B cell (primary cell): ENCODE results near the gene NIF3L1.

ENCODE experiments used
- EZH2 ChIP-seq: IDR thresholded peaks from 2 replicates; pipeline ENCODE4 v1.6.1; 2012; ENCODE audit warnings: borderline replicate concordance, low read depth, mild to moderate bottlenecking, moderate library complexity, low read length; ENCODE audit not compliant: insufficient read depth, poor library complexity, severe bottlenecking
- TF ChIP-seq, protein P1 (sequence below): fragments of 200-600 bp; IDR thresholded peaks from one replicate; pipeline ENCODE4 v1.8.0; 2022; ENCODE audit warnings: antibody characterized with exemption, mild to moderate bottlenecking

DNA sequence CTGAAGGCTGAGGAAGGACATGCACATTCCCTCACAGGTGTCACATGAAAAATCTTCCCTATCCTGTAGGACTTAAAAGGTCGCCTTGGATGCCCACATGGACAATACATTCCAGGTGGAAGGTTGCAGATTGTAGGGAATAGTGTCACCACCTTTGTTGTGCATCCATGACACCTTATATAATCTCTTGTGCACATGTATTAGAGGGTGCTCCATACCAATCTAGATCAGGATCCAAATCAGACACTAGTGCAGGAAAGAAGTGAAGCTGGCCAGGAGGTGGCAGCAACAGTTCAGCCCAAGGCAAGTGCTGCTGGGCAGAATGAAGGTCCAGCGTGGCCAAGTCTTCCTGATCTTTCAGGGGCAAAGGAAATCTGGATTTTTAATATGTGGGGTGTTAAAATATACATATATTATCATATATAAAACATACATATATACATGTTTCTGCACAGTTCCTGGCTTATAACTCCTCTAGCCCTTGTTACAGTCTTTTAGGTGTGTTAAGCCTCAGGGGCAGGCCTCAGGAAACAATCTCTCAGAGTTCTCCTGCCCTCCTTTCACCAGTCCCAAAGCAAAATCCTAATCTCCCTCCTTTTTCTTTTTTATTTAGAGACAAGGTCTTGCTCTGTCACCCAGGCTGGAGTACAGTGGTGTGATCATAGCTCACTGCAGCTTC is 16.6 kb downstream of the NIF3L1 start:
- TF ChIP-seq, protein P1, sequence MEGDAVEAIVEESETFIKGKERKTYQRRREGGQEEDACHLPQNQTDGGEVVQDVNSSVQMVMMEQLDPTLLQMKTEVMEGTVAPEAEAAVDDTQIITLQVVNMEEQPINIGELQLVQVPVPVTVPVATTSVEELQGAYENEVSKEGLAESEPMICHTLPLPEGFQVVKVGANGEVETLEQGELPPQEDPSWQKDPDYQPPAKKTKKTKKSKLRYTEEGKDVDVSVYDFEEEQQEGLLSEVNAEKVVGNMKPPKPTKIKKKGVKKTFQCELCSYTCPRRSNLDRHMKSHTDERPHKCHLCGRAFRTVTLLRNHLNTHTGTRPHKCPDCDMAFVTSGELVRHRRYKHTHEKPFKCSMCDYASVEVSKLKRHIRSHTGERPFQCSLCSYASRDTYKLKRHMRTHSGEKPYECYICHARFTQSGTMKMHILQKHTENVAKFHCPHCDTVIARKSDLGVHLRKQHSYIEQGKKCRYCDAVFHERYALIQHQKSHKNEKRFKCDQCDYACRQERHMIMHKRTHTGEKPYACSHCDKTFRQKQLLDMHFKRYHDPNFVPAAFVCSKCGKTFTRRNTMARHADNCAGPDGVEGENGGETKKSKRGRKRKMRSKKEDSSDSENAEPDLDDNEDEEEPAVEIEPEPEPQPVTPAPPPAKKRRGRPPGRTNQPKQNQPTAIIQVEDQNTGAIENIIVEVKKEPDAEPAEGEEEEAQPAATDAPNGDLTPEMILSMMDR, result peak; percentile 44
- TF ChIP-seq EZH2, result no peak
